Measurements from ENCODE around the gene FAM171A1. TPM values are rescaled to one million over a fixed set of nuclear protein-coding genes. Genes with fewer than 3 reads are reported as not detected.
A peak's percentile ranks its signal among the peaks of the same experiment; 100 is the strongest.
"Not testable (repeated sequence)": the region's sequence is repeated elsewhere in the genome, so short reads cannot be mapped to it uniquely, and the experiment has no call there.

Gene FAM171A1
- total RNA-seq, 1 experiment from 2014 or later = 1.0 TPM

- no peak for DNase-seq
- no TSS peak for BruUV-seq (replicated peaks)
- Mint-ChIP-seq H3K36me3 (ENCODE audit: insufficient read depth, unreplicated experiment) (peaks cover 5% of the 10 kb centered on the region), H3K27ac (ENCODE audit: unreplicated experiment) (no peak overlapping the region), H3K4me1 (ENCODE audit: low read depth, unreplicated experiment) (peaks cover 33% of the 10 kb centered on the region), H3K9me3 (ENCODE audit: low read depth, unreplicated experiment) (no peaks in the 10 kb centered on the region), H3K4me3 (ENCODE audit: low read depth, unreplicated experiment) (no peak overlapping the region), H3K27me3 (ENCODE audit: unreplicated experiment) (peaks cover 11% of the 10 kb centered on the region)
- no peak for TF ChIP-seq CTCF (IDR thresholded peaks at IDR 0.05; ENCODE audit: unreplicated experiment)
- intact Hi-C loops (cut with micrococcal nuclease; ENCODE audit: unreplicated experiment) = no loop called here
- CTCF ChIA-PET = interaction anchor here (1.2 kb wide), 1 partner anchor 10 kb away, joined by 3 read pairs; no protein-coding TSS in a partner anchor
Observed at GRCh38 chr10:15202639-15203038, 168.4 kb downstream of the FAM171A1 start.

GRCh38 chr10:15202301-15202621, 168.8 kb downstream of the FAM171A1 start:
- BruUV-seq (replicated peaks); H3K36me3 Mint-ChIP-seq (ENCODE audit: insufficient read depth, unreplicated experiment); CTCF ChIA-PET; H3K9me3 Mint-ChIP-seq (ENCODE audit: low read depth, unreplicated experiment); intact Hi-C loops (cut with micrococcal nuclease; ENCODE audit: unreplicated experiment); H3K27ac Mint-ChIP-seq (ENCODE audit: unreplicated experiment); H3K4me3 Mint-ChIP-seq (ENCODE audit: low read depth, unreplicated experiment); DNase-seq: not testable (repeated sequence)
- Mint-ChIP-seq H3K27me3 (ENCODE audit: unreplicated experiment) (peaks cover 11% of the 10 kb centered on the region), H3K4me1 (ENCODE audit: low read depth, unreplicated experiment) (peaks cover 33% of the 10 kb centered on the region)

- H3K9me3 Mint-ChIP-seq (ENCODE audit: low read depth, unreplicated experiment) = no peaks in the 10 kb centered on the region
- CTCF ChIA-PET = no interaction called here
- no peak overlapping the region for H3K27ac Mint-ChIP-seq (ENCODE audit: unreplicated experiment)
Observed at GRCh38 chr10:15201589-15202300, 169.3 kb downstream of the FAM171A1 start.

GRCh38 chr10:15200626-15201025, 170.5 kb downstream of the FAM171A1 start:
- BruUV-seq (replicated peaks) = no TSS peak
- H3K36me3 Mint-ChIP-seq (ENCODE audit: insufficient read depth, unreplicated experiment) = peaks cover 5% of the 10 kb centered on the region
- intact Hi-C loops (cut with micrococcal nuclease; ENCODE audit: unreplicated experiment) = loop anchor here (2.0 kb wide), 1 partner anchor 30 kb away; no protein-coding TSS in a partner anchor
- CTCF ChIA-PET = no interaction called here
- H3K4me3 Mint-ChIP-seq (ENCODE audit: low read depth, unreplicated experiment) = no peak overlapping the region
- no peak for TF ChIP-seq CTCF (IDR thresholded peaks at IDR 0.05; ENCODE audit: unreplicated experiment)
- DNase-seq = peak; percentile 38
- peaks cover 11% of the 10 kb centered on the region for H3K27me3 Mint-ChIP-seq (ENCODE audit: unreplicated experiment)
- peaks cover 33% of the 10 kb centered on the region for H3K4me1 Mint-ChIP-seq (ENCODE audit: low read depth, unreplicated experiment)
- no peak overlapping the region for H3K27ac Mint-ChIP-seq (ENCODE audit: unreplicated experiment)
- H3K9me3 Mint-ChIP-seq (ENCODE audit: low read depth, unreplicated experiment) = no peaks in the 10 kb centered on the region

More at GRCh38 chr10:15201589-15202300, 169.3 kb downstream of the FAM171A1 start:
- Mint-ChIP-seq H3K27me3 (ENCODE audit: unreplicated experiment) (peaks cover 11% of the 10 kb centered on the region), H3K4me3 (ENCODE audit: low read depth, unreplicated experiment) (peak overlapping the region; percentile 37), H3K4me1 (ENCODE audit: low read depth, unreplicated experiment) (peaks cover 33% of the 10 kb centered on the region), H3K36me3 (ENCODE audit: insufficient read depth, unreplicated experiment) (peaks cover 5% of the 10 kb centered on the region)
- intact Hi-C loops (cut with micrococcal nuclease; ENCODE audit: unreplicated experiment) = loop anchor here (2.0 kb wide), 1 partner anchor 31 kb away; no protein-coding TSS in a partner anchor
- no peak for TF ChIP-seq CTCF (IDR thresholded peaks at IDR 0.05; ENCODE audit: unreplicated experiment)
- no peak for DNase-seq
- no TSS peak for BruUV-seq (replicated peaks)

GRCh38 chr10:15197911-15198310, 173.2 kb downstream of the FAM171A1 start:
- intact Hi-C loops (cut with micrococcal nuclease; ENCODE audit: unreplicated experiment) = no loop called here
- peaks cover 33% of the 10 kb centered on the region for H3K4me1 Mint-ChIP-seq (ENCODE audit: low read depth, unreplicated experiment)
- H3K4me3 Mint-ChIP-seq (ENCODE audit: low read depth, unreplicated experiment) = no peak overlapping the region
- H3K9me3 Mint-ChIP-seq (ENCODE audit: low read depth, unreplicated experiment) = no peaks in the 10 kb centered on the region
- CTCF ChIA-PET = no interaction called here
- no peak for DNase-seq
- peaks cover 11% of the 10 kb centered on the region for H3K27me3 Mint-ChIP-seq (ENCODE audit: unreplicated experiment)
- peaks cover 5% of the 10 kb centered on the region for H3K36me3 Mint-ChIP-seq (ENCODE audit: insufficient read depth, unreplicated experiment)
- no TSS peak for BruUV-seq (replicated peaks)
- H3K27ac Mint-ChIP-seq (ENCODE audit: unreplicated experiment) = no peak overlapping the region
- no peak for TF ChIP-seq CTCF (IDR thresholded peaks at IDR 0.05; ENCODE audit: unreplicated experiment)

All from Calu3 (cell line).